Thyroid gland (tissue), 4 donors: ENCODE data around the gene WSCD2. TPM values are rescaled to one million over a fixed set of nuclear protein-coding genes. Genes with fewer than 3 reads are reported as not detected.

Source experiments
- DNase-seq, 2 donors: peaks; one replicate each; pipeline ENCODE4 v3.0.0-alpha.2; 2019
- H3K27ac ChIP-seq, 3 donors: fragments of 200-600 bp; sonication (generic); 1 replicate in 2 of 3; 2 replicates in 1 of 3; pipeline ENCODE4 v1.5.1; 2016 to 2019; ENCODE audit warnings: mild to moderate bottlenecking in 1 of 3, moderate library complexity in 1 of 3
- H3K27me3 ChIP-seq: fragments of 200-600 bp; sonication (generic); one replicate; pipeline ENCODE4 v1.5.1; 2019
- H3K36me3 ChIP-seq, 2 donors: fragments of 200-600 bp; sonication (generic); one replicate each; pipeline ENCODE4 v1.5.1; 2016 to 2019
- H3K4me1 ChIP-seq, 2 donors: fragments of 200-600 bp; sonication (generic); one replicate each; pipeline ENCODE4 v1.5.1; 2017 to 2019
- H3K4me3 ChIP-seq, 3 donors: fragments of 200-600 bp; sonication (generic); replicated peaks in 1 of 3; 1 replicate in 2 of 3; 2 replicates in 1 of 3; pipeline ENCODE4 v1.5.1; 2016; ENCODE audit warnings: mild to moderate bottlenecking in 1 of 3
- H3K9me3 ChIP-seq: fragments of 200-600 bp; sonication (generic); one replicate; pipeline ENCODE4 v1.5.1; 2017
- CTCF ChIP-seq, 6 experiments: fragments of 200-600 bp in 3 of 6; fragments of 450-650 bp in 3 of 6; sonication (generic) in 3 of 6; IDR thresholded peaks; one replicate each; pipeline ENCODE4 v1.5.1; 2016 to 2019; ENCODE audit warnings: antibody characterized with exemption in 6 of 6, mild to moderate bottlenecking in 2 of 6, inconsistent platforms in 1 of 6, moderate library complexity in 1 of 6
- POLR2A ChIP-seq, 2 donors: fragments of 450-650 bp; IDR thresholded peaks; one replicate each; pipeline ENCODE4 v1.6.1; 2017; ENCODE audit warnings: antibody characterized with exemption in 2 of 2, mild to moderate bottlenecking in 2 of 2, moderate library complexity in 1 of 2
- WGBS, 2 donors: methylation state at CpG; one replicate each; pipeline ENCODE4 v1.1.5; 2017; 5-methylcytosine and 5-hydroxymethylcytosine counted together
- intact Hi-C: fragments of 100-400 bp; cut with DNase I; formaldehyde crosslinking; loops from one replicate; pipeline ENCODE4 v1.15.1; 2023
- total RNA-seq, 4 donors: library from RNA; depleted of rRNA; stranded (reverse); fragments of >200 nt; gene quantifications; one replicate each; pipeline ENCODE4 v1.2.3, GENCODE V29; 2016

The WSCD2 gene
- total RNA-seq, 4 donors from 2014 or later, result 35.5 to 117 (median 81.4) TPM

- Histone ChIP-seq H3K9me3 (no peaks in the 10 kb centered on the region), H3K4me3 (no peak overlapping the region), H3K27me3 (no peaks in the 10 kb centered on the region), H3K27ac (no peak overlapping the region), H3K4me1 (no peaks in the 10 kb centered on the region), H3K36me3 (no peaks in the 10 kb centered on the region)
- 23 to 29% methylated on average over 2 of the region's 2 CpGs for WGBS, 2 donors
- no peak for DNase-seq
- intact Hi-C loops, result no loop called here
- TF ChIP-seq CTCF (IDR thresholded peaks at IDR 0.05) (no peak), POLR2A (IDR thresholded peaks at IDR 0.05) (no peak)
These were observed 153.1 kb downstream of the WSCD2 start for GRCh38 chr12:108282160-108282559.

- Histone ChIP-seq H3K27ac (no peak overlapping the region), H3K4me3 (no peak overlapping the region), H3K9me3 (no peaks in the 10 kb centered on the region), H3K36me3 (no peaks in the 10 kb centered on the region), H3K4me1 (no peaks in the 10 kb centered on the region), H3K27me3 (no peaks in the 10 kb centered on the region)
- DNase-seq, result no peak
- intact Hi-C loops, result no loop called here
- TF ChIP-seq CTCF (IDR thresholded peaks at IDR 0.05) (no peak), POLR2A (IDR thresholded peaks at IDR 0.05) (no peak)
- WGBS, 2 donors, result 56 to 81% methylated on average over 3 of the region's 3 CpGs
These were observed 153.6 kb downstream of the WSCD2 start for GRCh38 chr12:108282676-108283075.

- H3K27ac ChIP-seq, result no peak overlapping the region
- H3K36me3 ChIP-seq, result no peaks in the 10 kb centered on the region
- H3K4me1 ChIP-seq, result peaks cover 0 to under 1% of the 10 kb centered on the region in 2 donors
- no peaks in the 10 kb centered on the region for H3K27me3 ChIP-seq
- intact Hi-C loops, result no loop called here
- H3K9me3 ChIP-seq, result no peaks in the 10 kb centered on the region
- TF ChIP-seq CTCF (IDR thresholded peaks at IDR 0.05) (no peak), POLR2A (IDR thresholded peaks at IDR 0.05) (no peak)
- 58 to 64% methylated on average over 6 of the region's 7 CpGs for WGBS, 2 donors
- H3K4me3 ChIP-seq, result no peak overlapping the region
- DNase-seq, result no peak
These were observed 155.1 kb downstream of the WSCD2 start for GRCh38 chr12:108284163-108284562.

- H3K27ac ChIP-seq, result no peak overlapping the region
- no peak overlapping the region for H3K4me3 ChIP-seq
- 41 to 49% methylated on average over 2 of the region's 2 CpGs for WGBS, 2 donors
- no peak for TF ChIP-seq CTCF (IDR thresholded peaks at IDR 0.05)
- no peak for TF ChIP-seq POLR2A (IDR thresholded peaks at IDR 0.05)
- peaks cover 0 to 4% of the 10 kb centered on the region in 2 donors for H3K4me1 ChIP-seq
- no peaks in the 10 kb centered on the region for H3K36me3 ChIP-seq
- H3K27me3 ChIP-seq, result no peaks in the 10 kb centered on the region
- H3K9me3 ChIP-seq, result no peaks in the 10 kb centered on the region
- no peak for DNase-seq
- intact Hi-C loops, result no loop called here
These were observed 155.9 kb downstream of the WSCD2 start for GRCh38 chr12:108285016-108285415.

- H3K9me3 ChIP-seq, result no peaks in the 10 kb centered on the region
- WGBS, 2 donors, result 94 to 96% methylated on average over 3 of the region's 3 CpGs
- no peak for TF ChIP-seq CTCF (IDR thresholded peaks at IDR 0.05)
- no peak for TF ChIP-seq POLR2A (IDR thresholded peaks at IDR 0.05)
- intact Hi-C loops, result no loop called here
- no peak for DNase-seq
- no peaks in the 10 kb centered on the region for H3K27me3 ChIP-seq
- H3K36me3 ChIP-seq, result no peaks in the 10 kb centered on the region
- peaks cover 0 to 4% of the 10 kb centered on the region in 2 donors for H3K4me1 ChIP-seq
- no peak overlapping the region for H3K27ac ChIP-seq
- no peak overlapping the region for H3K4me3 ChIP-seq
These were observed 158.1 kb downstream of the WSCD2 start for GRCh38 chr12:108287227-108287626.
